ENCODE results near the gene RBMS3.

The RBMS3 gene

GRCh38 chr3:29291260-29291981 lies 10.6 kb downstream of the RBMS3 start:
- H3K4me3 ChIP-seq (replicated peaks; ENCODE audit: low read depth, low read length) = no peak overlapping the region
- no peak for DNase-seq (ENCODE audit: extremely low read depth, low read depth)
- TF ChIP-seq, protein P1, sequence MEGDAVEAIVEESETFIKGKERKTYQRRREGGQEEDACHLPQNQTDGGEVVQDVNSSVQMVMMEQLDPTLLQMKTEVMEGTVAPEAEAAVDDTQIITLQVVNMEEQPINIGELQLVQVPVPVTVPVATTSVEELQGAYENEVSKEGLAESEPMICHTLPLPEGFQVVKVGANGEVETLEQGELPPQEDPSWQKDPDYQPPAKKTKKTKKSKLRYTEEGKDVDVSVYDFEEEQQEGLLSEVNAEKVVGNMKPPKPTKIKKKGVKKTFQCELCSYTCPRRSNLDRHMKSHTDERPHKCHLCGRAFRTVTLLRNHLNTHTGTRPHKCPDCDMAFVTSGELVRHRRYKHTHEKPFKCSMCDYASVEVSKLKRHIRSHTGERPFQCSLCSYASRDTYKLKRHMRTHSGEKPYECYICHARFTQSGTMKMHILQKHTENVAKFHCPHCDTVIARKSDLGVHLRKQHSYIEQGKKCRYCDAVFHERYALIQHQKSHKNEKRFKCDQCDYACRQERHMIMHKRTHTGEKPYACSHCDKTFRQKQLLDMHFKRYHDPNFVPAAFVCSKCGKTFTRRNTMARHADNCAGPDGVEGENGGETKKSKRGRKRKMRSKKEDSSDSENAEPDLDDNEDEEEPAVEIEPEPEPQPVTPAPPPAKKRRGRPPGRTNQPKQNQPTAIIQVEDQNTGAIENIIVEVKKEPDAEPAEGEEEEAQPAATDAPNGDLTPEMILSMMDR (IDR thresholded peaks at IDR 0.05; ENCODE audit: low read depth, low read length, missing control alignments) = no peak

- TF ChIP-seq, protein P1 (IDR thresholded peaks at IDR 0.05; ENCODE audit: low read depth, low read length, missing control alignments) = no peak
- no peak for DNase-seq (ENCODE audit: extremely low read depth, low read depth)
Measured at GRCh38 chr3:29291982-29292363, 11.1 kb downstream of the RBMS3 start.

DNA sequence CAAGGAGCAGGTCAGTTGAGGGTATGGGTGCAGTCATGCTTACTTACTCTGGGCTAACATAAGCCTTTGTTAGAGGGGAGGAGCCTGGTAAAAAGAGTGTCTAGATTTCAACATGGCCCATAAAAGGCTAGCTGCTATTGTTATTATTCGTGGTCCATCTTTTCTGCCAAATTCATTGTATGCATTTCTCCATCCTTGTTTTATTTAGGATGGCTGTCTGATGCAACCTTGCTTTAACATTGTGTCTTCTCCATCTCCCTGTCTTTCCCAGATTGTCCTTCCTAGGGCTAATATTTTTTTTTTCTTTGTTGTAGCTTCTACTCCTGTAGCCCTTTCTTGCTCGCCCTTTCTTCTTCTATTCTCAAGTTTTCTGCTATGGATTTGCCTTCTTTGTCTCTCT lies 12.6 kb downstream of the RBMS3 start:
- TF ChIP-seq, protein P1 (IDR thresholded peaks at IDR 0.05; ENCODE audit: low read depth, low read length, missing control alignments) = no peak
- no peak for DNase-seq (ENCODE audit: extremely low read depth, low read depth)
- no peak overlapping the region for H3K4me3 ChIP-seq (replicated peaks; ENCODE audit: low read depth, low read length)

More at GRCh38 chr3:29291982-29292363, 11.1 kb downstream of the RBMS3 start:
- no peak overlapping the region for H3K4me3 ChIP-seq (replicated peaks; ENCODE audit: low read depth, low read length)

DNA sequence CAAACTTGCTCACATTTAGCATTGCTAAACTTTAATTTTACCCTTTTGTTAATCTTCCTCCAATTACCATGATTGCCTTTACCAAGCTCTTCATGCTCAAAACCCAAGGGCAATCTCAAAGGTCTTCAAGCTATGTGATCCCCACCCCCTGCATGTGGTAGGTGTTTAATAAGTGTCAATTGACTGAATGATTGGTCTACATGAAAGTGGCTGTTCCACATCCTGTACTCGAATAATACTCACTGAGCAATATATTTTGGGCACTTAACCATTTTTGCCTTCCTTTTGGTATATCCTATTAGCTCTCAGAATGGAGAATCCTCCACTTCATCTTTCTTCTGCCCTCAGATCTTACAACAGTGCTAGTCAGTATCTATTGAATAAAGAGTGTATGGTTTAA lies 17.1 kb downstream of the RBMS3 start:
- DNase-seq (ENCODE audit: extremely low read depth, low read depth) = no peak
- TF ChIP-seq, protein P1 (IDR thresholded peaks at IDR 0.05; ENCODE audit: low read depth, low read length, missing control alignments) = no peak
- no peak overlapping the region for H3K4me3 ChIP-seq (replicated peaks; ENCODE audit: low read depth, low read length)

DNA sequence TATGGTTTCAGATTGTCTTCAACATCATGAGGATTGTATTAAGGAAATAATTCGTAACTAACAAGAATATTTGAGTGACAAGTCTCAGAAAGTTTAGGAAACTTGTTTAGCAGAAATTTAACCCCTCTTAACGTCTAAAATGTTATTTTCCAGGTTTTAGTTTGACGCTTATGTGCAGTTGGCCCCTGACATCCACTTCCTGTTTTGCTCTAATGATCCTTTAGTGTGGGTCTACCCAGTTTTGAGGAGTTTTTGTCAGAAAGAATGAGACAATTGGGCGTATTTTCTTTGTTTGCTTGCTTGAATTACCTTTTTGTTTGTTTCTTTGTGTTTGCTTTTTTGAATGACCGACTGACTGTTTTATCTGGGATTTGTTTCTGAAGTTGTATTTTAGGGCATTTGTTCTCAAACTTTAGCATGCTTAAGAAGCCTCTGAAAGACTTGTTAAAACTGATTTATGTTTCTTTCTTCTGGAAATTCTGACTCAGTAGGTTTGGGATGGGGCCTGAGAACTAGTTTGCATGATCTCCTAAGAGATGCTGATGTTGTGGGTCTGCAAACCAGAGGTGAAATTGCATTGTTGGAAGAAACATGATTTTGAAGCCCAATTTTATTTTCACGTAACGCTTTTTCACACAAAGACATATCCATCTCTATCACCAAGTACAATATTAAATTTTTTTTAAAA lies 20.6 kb downstream of the RBMS3 start:
- H3K4me3 ChIP-seq (replicated peaks; ENCODE audit: low read depth, low read length) = no peak overlapping the region
- TF ChIP-seq, protein P1 (IDR thresholded peaks at IDR 0.05; ENCODE audit: low read depth, low read length, missing control alignments) = no peak
- no peak for DNase-seq (ENCODE audit: extremely low read depth, low read depth)

- no peak overlapping the region for H3K4me3 ChIP-seq (replicated peaks; ENCODE audit: low read depth, low read length)
- DNase-seq (ENCODE audit: extremely low read depth, low read depth) = no peak
- TF ChIP-seq, protein P1 (IDR thresholded peaks at IDR 0.05; ENCODE audit: low read depth, low read length, missing control alignments) = no peak
Measured at GRCh38 chr3:29302619-29303018, 21.7 kb downstream of the RBMS3 start.

All from HFF-Myc (cell line).